GM12875 (cell line): ENCODE measurements around the gene SNRPE.

Experiments used
- H3K4me3 ChIP-seq: one replicate; pipeline ENCODE4 v1.5.1; 2011; ENCODE audit warnings: low read depth, low read length, control low read depth
- CTCF ChIP-seq: IDR thresholded peaks from 2 replicates; pipeline ENCODE4 v1.5.1; 2011; ENCODE audit warnings: low read depth, mild to moderate bottlenecking, control low read depth, inconsistent platforms, low read length, moderate library complexity, borderline replicate concordance; ENCODE audit not compliant: insufficient read depth

Gene SNRPE

GRCh38 chr1:203905275-203905674 is 43.9 kb downstream of the SNRPE start:
- no peak for TF ChIP-seq CTCF
- no peak overlapping the region for H3K4me3 ChIP-seq

DNA sequence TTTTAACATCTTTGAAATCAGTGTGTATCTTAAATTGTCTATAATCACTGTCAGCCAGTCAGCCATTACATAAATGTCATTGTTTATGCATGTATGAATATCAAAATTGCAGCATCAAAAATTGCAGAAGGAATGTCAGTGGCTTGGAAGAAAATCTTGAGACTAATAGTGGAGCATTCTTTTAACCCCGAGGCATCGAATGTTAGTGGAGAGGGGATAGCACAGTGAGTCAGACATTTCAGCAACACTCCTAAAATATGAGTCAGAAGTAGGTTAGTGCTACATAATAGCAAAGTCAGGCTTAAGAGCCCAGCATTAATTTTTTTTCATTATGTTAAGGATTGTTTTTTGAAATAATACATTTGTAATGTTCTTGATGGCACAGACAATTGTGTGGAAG is 45.5 kb downstream of the SNRPE start:
- TF ChIP-seq CTCF: no peak
- H3K4me3 ChIP-seq: no peak overlapping the region

GRCh38 chr1:203907901-203908300 is 46.5 kb downstream of the SNRPE start:
- no peak overlapping the region for H3K4me3 ChIP-seq
- TF ChIP-seq CTCF: no peak

DNA sequence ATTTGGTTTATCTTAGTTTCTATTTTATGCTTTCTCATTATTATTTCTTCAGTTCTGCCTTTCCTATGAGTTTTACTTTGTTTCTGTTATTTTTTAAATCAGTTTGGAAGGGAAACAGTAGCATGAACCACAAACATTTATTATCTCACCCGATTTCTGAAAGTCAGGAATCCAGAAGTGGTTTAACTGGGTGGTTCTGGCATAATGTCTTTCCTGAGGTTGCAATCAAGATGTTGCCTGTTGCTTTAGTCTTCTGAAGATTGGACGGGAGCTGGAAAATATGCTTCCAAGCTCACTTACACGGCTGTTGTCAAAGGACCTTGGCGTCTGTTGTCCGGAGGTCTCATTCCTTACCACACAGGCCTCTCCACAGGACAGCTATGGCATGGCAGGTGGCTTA is 50.4 kb downstream of the SNRPE start:
- no peak for TF ChIP-seq CTCF
- H3K4me3 ChIP-seq: no peak overlapping the region

DNA sequence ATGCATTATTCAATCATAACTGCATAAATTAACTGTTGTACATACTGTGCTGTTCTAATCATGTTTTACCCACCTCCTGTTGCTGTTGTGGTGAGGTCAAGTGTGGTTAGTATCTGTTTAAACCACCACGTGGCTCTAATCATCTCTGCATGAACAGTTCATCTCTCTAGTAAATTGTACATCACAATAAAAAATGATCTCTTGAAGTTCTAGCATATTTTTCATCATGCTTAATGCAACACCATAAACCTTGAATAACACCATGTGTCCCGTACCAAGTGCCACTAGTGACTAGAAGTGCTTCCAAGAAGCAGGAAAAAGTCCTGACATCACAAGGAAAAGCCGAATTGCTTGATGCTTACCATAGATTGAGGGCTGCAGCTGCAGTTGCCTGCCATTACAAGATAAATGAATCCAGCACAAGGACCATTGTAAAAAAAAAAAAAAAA is 51.7 kb downstream of the SNRPE start:
- H3K4me3 ChIP-seq: no peak overlapping the region
- TF ChIP-seq CTCF: no peak

GRCh38 chr1:203914292-203914691 is 52.9 kb downstream of the SNRPE start:
- TF ChIP-seq CTCF: no peak
- H3K4me3 ChIP-seq: no peak overlapping the region

- TF ChIP-seq CTCF: no peak
- no peak overlapping the region for H3K4me3 ChIP-seq
Observed at GRCh38 chr1:203915811-203916210, 54.4 kb downstream of the SNRPE start.
